Trophoblast cell (in vitro differentiated cells and primary cell): Measurements from ENCODE around the gene RBP3.

Experiments used
- DNase-seq, 2 donors: peaks; one replicate each; pipeline ENCODE4 v3.0.0-alpha.2; 2016
- H2AFZ ChIP-seq: 2 replicates; pipeline ENCODE4 v1.6.1; 2013; ENCODE audit warnings: low read length, moderate library complexity, mild to moderate bottlenecking; ENCODE audit not compliant: insufficient read depth, poor library complexity
- H2AK5ac ChIP-seq: 2 replicates; pipeline ENCODE4 v1.6.1; 2013; ENCODE audit warnings: mild to moderate bottlenecking, low read length
- H2BK120ac ChIP-seq: 2 replicates; pipeline ENCODE4 v1.6.1; 2013; ENCODE audit warnings: low read length, mild to moderate bottlenecking, moderate library complexity; ENCODE audit not compliant: insufficient read depth, poor library complexity
- H2BK12ac ChIP-seq: 2 replicates; pipeline ENCODE4 v1.6.1; 2013; ENCODE audit warnings: mild to moderate bottlenecking, low read length, moderate library complexity
- H2BK5ac ChIP-seq: 2 replicates; pipeline ENCODE4 v1.6.1; 2013; ENCODE audit warnings: low read length, low read depth, moderate library complexity, mild to moderate bottlenecking; ENCODE audit not compliant: poor library complexity
- H3K14ac ChIP-seq: 2 replicates; pipeline ENCODE4 v1.6.1; 2013; ENCODE audit warnings: mild to moderate bottlenecking, low read length
- H3K18ac ChIP-seq: 2 replicates; pipeline ENCODE4 v1.6.1; 2013; ENCODE audit warnings: mild to moderate bottlenecking, low read length
- H3K23ac ChIP-seq: 2 replicates; pipeline ENCODE4 v1.6.1; 2013; ENCODE audit warnings: low read length
- H3K27ac ChIP-seq: 2 replicates; pipeline ENCODE4 v1.5.1; 2013; ENCODE audit warnings: low read depth, mild to moderate bottlenecking, inconsistent platforms, low read length, moderate library complexity
- H3K27me3 ChIP-seq: 2 replicates; pipeline ENCODE4 v1.6.1; 2013; ENCODE audit warnings: inconsistent platforms, mild to moderate bottlenecking, low read length, moderate library complexity; ENCODE audit not compliant: insufficient read depth
- H3K36me3 ChIP-seq, 2 experiments: 1 replicate in 1 of 2; 2 replicates in 1 of 2; pipeline ENCODE4 v1.6.1; 2013; ENCODE audit warnings: low read length in 2 of 2, mild to moderate bottlenecking in 2 of 2, moderate library complexity in 1 of 2; ENCODE audit not compliant: insufficient read depth in 2 of 2, control insufficient read depth in 1 of 2
- H3K4ac ChIP-seq: 2 replicates; pipeline ENCODE4 v1.6.1; 2013; ENCODE audit warnings: low read depth, mild to moderate bottlenecking, low read length, moderate library complexity
- H3K4me1 ChIP-seq, 2 experiments: 1 replicate in 1 of 2; 2 replicates in 1 of 2; pipeline ENCODE4 v1.6.1; 2013; ENCODE audit warnings: low read length in 2 of 2, mild to moderate bottlenecking in 2 of 2, moderate library complexity in 1 of 2; ENCODE audit not compliant: insufficient read depth in 2 of 2, control insufficient read depth in 1 of 2
- H3K4me2 ChIP-seq: 2 replicates; pipeline ENCODE4 v1.6.1; 2013; ENCODE audit warnings: inconsistent platforms, mild to moderate bottlenecking, low read length, moderate library complexity
- H3K4me3 ChIP-seq: 2 replicates; pipeline ENCODE4 v1.5.1; 2013; ENCODE audit warnings: mild to moderate bottlenecking, low read depth, low read length, inconsistent platforms
- H3K79me1 ChIP-seq: one replicate; pipeline ENCODE4 v1.6.1; 2013; ENCODE audit warnings: low read length
- H3K79me2 ChIP-seq: 2 replicates; pipeline ENCODE4 v1.6.1; 2013; ENCODE audit warnings: low read length, mild to moderate bottlenecking; ENCODE audit not compliant: control insufficient read depth, insufficient read depth, poor library complexity
- H3K9ac ChIP-seq: 2 replicates; pipeline ENCODE4 v1.6.1; 2013; ENCODE audit warnings: mild to moderate bottlenecking, low read length
- H3K9me3 ChIP-seq: 2 replicates; pipeline ENCODE4 v1.6.1; 2013; ENCODE audit warnings: low read depth, mild to moderate bottlenecking, control low read depth, inconsistent platforms, low read length; ENCODE audit not compliant: insufficient read depth
- H4K12ac ChIP-seq: 2 replicates; pipeline ENCODE4 v1.6.1; 2013; ENCODE audit warnings: low read depth, mild to moderate bottlenecking, low read length, moderate library complexity
- H4K8ac ChIP-seq: 2 replicates; pipeline ENCODE4 v1.6.1; 2013; ENCODE audit warnings: low read depth, mild to moderate bottlenecking, low read length, moderate library complexity
- H4K91ac ChIP-seq: one replicate; pipeline ENCODE4 v1.6.1; 2013; ENCODE audit warnings: low read depth, mild to moderate bottlenecking, low read length, moderate library complexity
- WGBS: extraction: QIAGEN DNeasy Blood & Tissue Kit; methylation state at CpG from one replicate; pipeline ENCODE4 v1.1.7; 2013; ENCODE audit warnings: missing lambda C conversion rate; ENCODE audit not compliant: insufficient read length, insufficient coverage; ENCODE audit errors: extremely low coverage; 5-methylcytosine and 5-hydroxymethylcytosine counted together

RBP3 gene

GRCh38 chr10:47356708-47357107 is 8.5 kb downstream of the RBP3 start:
- no peak overlapping the region for H2BK5ac ChIP-seq
- H3K23ac ChIP-seq: no peak overlapping the region
- no peak overlapping the region for H4K8ac ChIP-seq
- no peak overlapping the region for H2BK12ac ChIP-seq
- no peaks in the 10 kb centered on the region for H3K36me3 ChIP-seq
- H4K91ac ChIP-seq: no peak overlapping the region
- H2AFZ ChIP-seq: no peak overlapping the region
- no peak overlapping the region for H3K9ac ChIP-seq
- no peaks in the 10 kb centered on the region for H3K27me3 ChIP-seq
- peaks cover 1% of the 10 kb centered on the region for H3K79me2 ChIP-seq
- no peaks in the 10 kb centered on the region for H3K79me1 ChIP-seq
- H3K4me1 ChIP-seq: peaks cover 0 to 3% of the 10 kb centered on the region in 2 experiments
- no peak overlapping the region for H3K18ac ChIP-seq
- no peak overlapping the region for H3K4me2 ChIP-seq
- no peak overlapping the region for H2AK5ac ChIP-seq
- H3K27ac ChIP-seq: no peak overlapping the region
- no peak overlapping the region for H3K4me3 ChIP-seq
- H3K9me3 ChIP-seq: no peaks in the 10 kb centered on the region
- no peak overlapping the region for H4K12ac ChIP-seq
- no peak overlapping the region for H2BK120ac ChIP-seq
- no peak overlapping the region for H3K14ac ChIP-seq
- no peak for DNase-seq
- no peak overlapping the region for H3K4ac ChIP-seq
- WGBS: no CpG with 5 or more reads among the region's 5 CpGs

- Histone ChIP-seq H3K9ac (no peak overlapping the region), H3K79me1 (no peaks in the 10 kb centered on the region), H2AFZ (no peak overlapping the region), H2BK12ac (no peak overlapping the region), H2BK120ac (no peak overlapping the region), H3K23ac (no peak overlapping the region), H3K14ac (no peak overlapping the region), H3K18ac (no peak overlapping the region), H3K4me3 (no peak overlapping the region), H4K12ac (no peak overlapping the region), H2BK5ac (no peak overlapping the region), H3K9me3 (no peaks in the 10 kb centered on the region), H3K36me3 (no peaks in the 10 kb centered on the region), H3K4me1 (peaks cover 0 to 3% of the 10 kb centered on the region in 2 experiments), H3K27me3 (no peaks in the 10 kb centered on the region), H3K4ac (no peak overlapping the region), H3K79me2 (peaks cover 1% of the 10 kb centered on the region), H3K27ac (no peak overlapping the region), H4K8ac (no peak overlapping the region), H4K91ac (no peak overlapping the region), H3K4me2 (no peak overlapping the region), H2AK5ac (no peak overlapping the region)
- WGBS: no CpG with 5 or more reads among the region's 12 CpGs
- DNase-seq: no peak
Observed at GRCh38 chr10:47357131-47357582, 9.0 kb downstream of the RBP3 start.

- Histone ChIP-seq H2AFZ (no peak overlapping the region), H3K18ac (no peak overlapping the region), H3K4me2 (no peak overlapping the region), H3K4me1 (peaks cover 0 to 3% of the 10 kb centered on the region in 2 experiments), H3K9ac (no peak overlapping the region), H4K12ac (no peak overlapping the region), H3K27ac (no peak overlapping the region), H3K23ac (no peak overlapping the region), H2BK120ac (no peak overlapping the region), H2BK12ac (no peak overlapping the region), H2AK5ac (no peak overlapping the region), H3K27me3 (no peaks in the 10 kb centered on the region), H3K79me1 (no peaks in the 10 kb centered on the region), H3K9me3 (no peaks in the 10 kb centered on the region), H3K79me2 (peaks cover 1% of the 10 kb centered on the region), H2BK5ac (no peak overlapping the region), H3K4me3 (no peak overlapping the region), H3K4ac (no peak overlapping the region), H3K14ac (no peak overlapping the region), H4K91ac (no peak overlapping the region), H4K8ac (no peak overlapping the region), H3K36me3 (no peaks in the 10 kb centered on the region)
- no CpG with 5 or more reads among the region's 3 CpGs for WGBS
- DNase-seq: no peak
Observed at GRCh38 chr10:47357911-47358310, 9.7 kb downstream of the RBP3 start.

GRCh38 chr10:47358457-47358856 is 10.3 kb downstream of the RBP3 start:
- no peaks in the 10 kb centered on the region for H3K79me1 ChIP-seq
- H3K23ac ChIP-seq: no peak overlapping the region
- H2AK5ac ChIP-seq: no peak overlapping the region
- no peaks in the 10 kb centered on the region for H3K27me3 ChIP-seq
- H2AFZ ChIP-seq: no peak overlapping the region
- H4K91ac ChIP-seq: no peak overlapping the region
- no peaks in the 10 kb centered on the region for H3K9me3 ChIP-seq
- H3K14ac ChIP-seq: no peak overlapping the region
- H3K9ac ChIP-seq: no peak overlapping the region
- H3K18ac ChIP-seq: no peak overlapping the region
- H3K36me3 ChIP-seq: no peaks in the 10 kb centered on the region
- peaks cover 0 to 3% of the 10 kb centered on the region in 2 experiments for H3K4me1 ChIP-seq
- H2BK120ac ChIP-seq: no peak overlapping the region
- H3K4me2 ChIP-seq: no peak overlapping the region
- no peak for DNase-seq
- H3K27ac ChIP-seq: no peak overlapping the region
- no peak overlapping the region for H4K8ac ChIP-seq
- no peak overlapping the region for H2BK12ac ChIP-seq
- no peak overlapping the region for H3K4ac ChIP-seq
- no peak overlapping the region for H3K4me3 ChIP-seq
- no peak overlapping the region for H4K12ac ChIP-seq
- H3K79me2 ChIP-seq: peaks cover 1% of the 10 kb centered on the region
- no CpG with 5 or more reads among the region's 3 CpGs for WGBS
- no peak overlapping the region for H2BK5ac ChIP-seq
